ENCODE results near the gene CLSTN2. TPM values are rescaled to one million over a fixed set of nuclear protein-coding genes. Genes with fewer than 3 reads are reported as not detected.

CLSTN2 gene
- polyA plus RNA-seq, 3 donors: not detected

GRCh38 chr3:140134231-140134965 is 199.4 kb downstream of the CLSTN2 start:
- no peaks in the 10 kb centered on the region for H3K4me1 Mint-ChIP-seq
- no peaks in the 10 kb centered on the region for H3K36me3 ChIP-seq (replicated peaks in 1 of 2; ENCODE audit: control insufficient read depth in 1 of 2, insufficient read depth in 2 of 2, low read length in 2 of 2)
- no peak overlapping the region for H3K9ac ChIP-seq (ENCODE audit: insufficient read depth, low read length, poor library complexity, severe bottlenecking)
- WGBS (ENCODE audit: insufficient coverage): 88% methylated on average over 1 of the region's 5 CpGs
- peaks cover 0 to 3% (median 0%) of the 10 kb centered on the region in 7 donors for H3K9me3 Mint-ChIP-seq
- H3K4me2 ChIP-seq (replicated peaks; ENCODE audit: extremely low read depth, low read length, poor library complexity, severe bottlenecking): no peak overlapping the region
- no peaks in the 10 kb centered on the region for H3K79me2 ChIP-seq (ENCODE audit: insufficient read depth, low read length)
- no peak overlapping the region for H3K4me3 ChIP-seq (replicated peaks in 1 of 3; ENCODE audit: low read depth in 2 of 3, low read length in 3 of 3)
- H3K27me3 ChIP-seq (ENCODE audit: control insufficient read depth in 2 of 2, insufficient read depth in 2 of 2, low read length in 2 of 2): no peaks in the 10 kb centered on the region
- no peak overlapping the region for H2AFZ ChIP-seq (ENCODE audit: insufficient read depth, low read depth, low read length, poor library complexity, severe bottlenecking)
- H3K36me3 Mint-ChIP-seq: no peaks in the 10 kb centered on the region
- no peaks in the 10 kb centered on the region for H3K4me1 ChIP-seq (ENCODE audit: control insufficient read depth in 1 of 2, insufficient read depth in 2 of 2, low read length in 2 of 2)
- no peaks in the 10 kb centered on the region for H3K9me3 ChIP-seq (replicated peaks in 1 of 2; ENCODE audit: control insufficient read depth in 1 of 2, insufficient read depth in 1 of 2, low read length in 2 of 2)
- no peak overlapping the region for H3K4me3 Mint-ChIP-seq
- no peak for DNase-seq
- no peak overlapping the region for H3K27ac ChIP-seq (ENCODE audit: low read depth in 1 of 2, low read length in 2 of 2)
- peaks cover 2 to 3% (median 2%) of the 10 kb centered on the region in 3 donors for H3K27me3 Mint-ChIP-seq (ENCODE audit: low read depth in 3 of 3)
- no peak for TF ChIP-seq CTCF (IDR thresholded peaks at IDR 0.05)
- no peak overlapping the region for H3K27ac Mint-ChIP-seq
- H4K20me1 ChIP-seq (ENCODE audit: insufficient read depth, low read length): no peaks in the 10 kb centered on the region
- intact Hi-C loops (cut with micrococcal nuclease): no loop called here

- no peaks in the 10 kb centered on the region for H4K20me1 ChIP-seq (ENCODE audit: insufficient read depth, low read length)
- no peak overlapping the region for H3K4me2 ChIP-seq (replicated peaks; ENCODE audit: extremely low read depth, low read length, poor library complexity, severe bottlenecking)
- H3K27me3 ChIP-seq (ENCODE audit: control insufficient read depth in 2 of 2, insufficient read depth in 2 of 2, low read length in 2 of 2): no peaks in the 10 kb centered on the region
- H3K4me1 ChIP-seq (ENCODE audit: control insufficient read depth in 1 of 2, insufficient read depth in 2 of 2, low read length in 2 of 2): no peaks in the 10 kb centered on the region
- H3K79me2 ChIP-seq (ENCODE audit: insufficient read depth, low read length): no peaks in the 10 kb centered on the region
- H3K4me3 Mint-ChIP-seq: no peak overlapping the region
- H3K4me1 Mint-ChIP-seq: no peaks in the 10 kb centered on the region
- intact Hi-C loops (cut with micrococcal nuclease): no loop called here
- H3K27me3 Mint-ChIP-seq (ENCODE audit: low read depth in 3 of 3): peaks cover 2 to 3% (median 2%) of the 10 kb centered on the region in 3 donors
- peaks cover 0 to 4% (median 2%) of the 10 kb centered on the region in 7 donors for H3K9me3 Mint-ChIP-seq
- no peak overlapping the region for H3K27ac ChIP-seq (ENCODE audit: low read depth in 1 of 2, low read length in 2 of 2)
- no peak for TF ChIP-seq CTCF (IDR thresholded peaks at IDR 0.05)
- 88% methylated on average over 1 of the region's 4 CpGs for WGBS (ENCODE audit: insufficient coverage)
- H3K9me3 ChIP-seq (replicated peaks in 1 of 2; ENCODE audit: control insufficient read depth in 1 of 2, insufficient read depth in 1 of 2, low read length in 2 of 2): no peaks in the 10 kb centered on the region
- H3K36me3 Mint-ChIP-seq: no peaks in the 10 kb centered on the region
- H3K36me3 ChIP-seq (replicated peaks in 1 of 2; ENCODE audit: control insufficient read depth in 1 of 2, insufficient read depth in 2 of 2, low read length in 2 of 2): no peaks in the 10 kb centered on the region
- no peak overlapping the region for H3K27ac Mint-ChIP-seq
- H3K9ac ChIP-seq (ENCODE audit: insufficient read depth, low read length, poor library complexity, severe bottlenecking): no peak overlapping the region
- no peak overlapping the region for H2AFZ ChIP-seq (ENCODE audit: insufficient read depth, low read depth, low read length, poor library complexity, severe bottlenecking)
- no peak for DNase-seq
- no peak overlapping the region for H3K4me3 ChIP-seq (replicated peaks in 1 of 3; ENCODE audit: low read depth in 2 of 3, low read length in 3 of 3)
Measured at GRCh38 chr3:140135461-140135860, 200.5 kb downstream of the CLSTN2 start.
